22Rv1 (cell line): ENCODE data around the gene PCP2.

Experiments
- CTCF ChIP-seq: fragments of 450-650 bp; IDR thresholded peaks from 2 replicates; pipeline ENCODE4 v1.5.1; 2017; ENCODE audit warnings: mild to moderate bottlenecking
- ZFX ChIP-seq: fragments of 450-650 bp; IDR thresholded peaks from 2 replicates; pipeline ENCODE4 v1.6.1; 2017; ENCODE audit warnings: antibody characterized with exemption, borderline replicate concordance

GRCh38 chr19:7635670-7636069 is 2.2 kb upstream of the PCP2 start:
- TF ChIP-seq CTCF, result no peak
- no peak for TF ChIP-seq ZFX
